Measurements from ENCODE around the gene PTPRR. TPM values are rescaled to one million over a fixed set of nuclear protein-coding genes. Genes with fewer than 3 reads are reported as not detected.
"Not testable (repeated sequence)": the region's sequence is repeated elsewhere in the genome, so short reads cannot be mapped to it uniquely, and the experiment has no call there.

The PTPRR gene
- total and polyA plus RNA-seq, 8 donors: 0.45 to 11.1 (median 3.9) TPM; not detected in 2

GRCh38 chr12:70813559-70813958, 107.0 kb downstream of the PTPRR start:
- WGBS, 5 donors: 79 to 85% (median 81%) methylated on average over 4 of the region's 4 CpGs
- no peak for DNase-seq
- intact Hi-C loops (cut with DNase I; ENCODE audit: low total_unique reads): no loop called here

GRCh38 chr12:70812136-70812535, 108.4 kb downstream of the PTPRR start:
- intact Hi-C loops (cut with DNase I; ENCODE audit: low total_unique reads): no loop called here
- no peak for DNase-seq
- Histone ChIP-seq H3K27ac (no peak overlapping the region), H3K36me3 (no peaks in the 10 kb centered on the region), H3K4me3 (no peak overlapping the region), H3K9me3 (no peaks in the 10 kb centered on the region), H3K4me1 (no peaks in the 10 kb centered on the region), H3K27me3 (no peaks in the 10 kb centered on the region)
- TF ChIP-seq POLR2A (IDR thresholded peaks at IDR 0.05) (no peak), POLR2AphosphoS5 (IDR thresholded peaks at IDR 0.05) (no peak), CTCF (IDR thresholded peaks at IDR 0.05) (no peak), EP300 (IDR thresholded peaks at IDR 0.05) (no peak)
- WGBS, 5 donors: 55 to 66% (median 64%) methylated on average over 3 of the region's 3 CpGs

More at GRCh38 chr12:70813559-70813958, 107.0 kb downstream of the PTPRR start:
- no peaks in the 10 kb centered on the region for H3K36me3 ChIP-seq
- H3K27me3 ChIP-seq: no peaks in the 10 kb centered on the region
- TF ChIP-seq EP300 (IDR thresholded peaks at IDR 0.05) (no peak), CTCF (IDR thresholded peaks at IDR 0.05) (no peak), POLR2AphosphoS5 (IDR thresholded peaks at IDR 0.05) (no peak), POLR2A (IDR thresholded peaks at IDR 0.05) (no peak)
- H3K4me1 ChIP-seq: no peaks in the 10 kb centered on the region
- H3K9me3 ChIP-seq: no peaks in the 10 kb centered on the region
- H3K4me3 ChIP-seq: no peak overlapping the region
- H3K27ac ChIP-seq: no peak overlapping the region

GRCh38 chr12:70809887-70810286, 110.7 kb downstream of the PTPRR start:
- DNase-seq: no peak
- Histone ChIP-seq H3K36me3 (no peaks in the 10 kb centered on the region), H3K4me3 (no peak overlapping the region), H3K9me3 (no peaks in the 10 kb centered on the region), H3K27me3 (no peaks in the 10 kb centered on the region), H3K4me1 (no peaks in the 10 kb centered on the region), H3K27ac (no peak overlapping the region)
- intact Hi-C loops (cut with DNase I; ENCODE audit: low total_unique reads): no loop called here
- 32 to 52% (median 36%) methylated on average over 4 of the region's 4 CpGs for WGBS, 5 donors
- TF ChIP-seq POLR2A (IDR thresholded peaks at IDR 0.05) (no peak), CTCF (IDR thresholded peaks at IDR 0.05) (no peak), POLR2AphosphoS5 (IDR thresholded peaks at IDR 0.05) (peak in 1 of 3 donors; percentile 9)

- intact Hi-C loops (cut with DNase I; ENCODE audit: low total_unique reads); H3K4me3 ChIP-seq; H3K9me3 ChIP-seq; H3K27ac ChIP-seq; H3K4me1 ChIP-seq; H3K36me3 ChIP-seq; DNase-seq; H3K27me3 ChIP-seq: not testable (repeated sequence)
- WGBS, 5 donors: 53 to 78% (median 68%) methylated on average over 2 of the region's 2 CpGs
Observed at GRCh38 chr12:70807993-70808392, 112.5 kb downstream of the PTPRR start.

GRCh38 chr12:70806827-70807226, 113.7 kb downstream of the PTPRR start:
- H3K4me3 ChIP-seq: no peak overlapping the region
- no peak for TF ChIP-seq POLR2A (IDR thresholded peaks at IDR 0.05)
- TF ChIP-seq POLR2AphosphoS5 (IDR thresholded peaks at IDR 0.05): no peak
- TF ChIP-seq CTCF (IDR thresholded peaks at IDR 0.05): no peak
- no peak for TF ChIP-seq EP300 (IDR thresholded peaks at IDR 0.05)
- H3K27me3 ChIP-seq: no peaks in the 10 kb centered on the region
- no peak for DNase-seq
- no peaks in the 10 kb centered on the region for H3K4me1 ChIP-seq
- H3K27ac ChIP-seq: no peak overlapping the region
- intact Hi-C loops (cut with DNase I; ENCODE audit: low total_unique reads): no loop called here
- H3K36me3 ChIP-seq: no peaks in the 10 kb centered on the region
- 69 to 96% (median 88%) methylated on average over 1 of the region's 1 CpG for WGBS, 5 donors
- no peaks in the 10 kb centered on the region for H3K9me3 ChIP-seq

All from stomach (tissue), 9 donors.